ENCODE results near the gene RCOR1.
"Not testable (repeated sequence)": the region's sequence is repeated elsewhere in the genome, so short reads cannot be mapped to it uniquely, and the experiment has no call there.

The RCOR1 gene

DNA sequence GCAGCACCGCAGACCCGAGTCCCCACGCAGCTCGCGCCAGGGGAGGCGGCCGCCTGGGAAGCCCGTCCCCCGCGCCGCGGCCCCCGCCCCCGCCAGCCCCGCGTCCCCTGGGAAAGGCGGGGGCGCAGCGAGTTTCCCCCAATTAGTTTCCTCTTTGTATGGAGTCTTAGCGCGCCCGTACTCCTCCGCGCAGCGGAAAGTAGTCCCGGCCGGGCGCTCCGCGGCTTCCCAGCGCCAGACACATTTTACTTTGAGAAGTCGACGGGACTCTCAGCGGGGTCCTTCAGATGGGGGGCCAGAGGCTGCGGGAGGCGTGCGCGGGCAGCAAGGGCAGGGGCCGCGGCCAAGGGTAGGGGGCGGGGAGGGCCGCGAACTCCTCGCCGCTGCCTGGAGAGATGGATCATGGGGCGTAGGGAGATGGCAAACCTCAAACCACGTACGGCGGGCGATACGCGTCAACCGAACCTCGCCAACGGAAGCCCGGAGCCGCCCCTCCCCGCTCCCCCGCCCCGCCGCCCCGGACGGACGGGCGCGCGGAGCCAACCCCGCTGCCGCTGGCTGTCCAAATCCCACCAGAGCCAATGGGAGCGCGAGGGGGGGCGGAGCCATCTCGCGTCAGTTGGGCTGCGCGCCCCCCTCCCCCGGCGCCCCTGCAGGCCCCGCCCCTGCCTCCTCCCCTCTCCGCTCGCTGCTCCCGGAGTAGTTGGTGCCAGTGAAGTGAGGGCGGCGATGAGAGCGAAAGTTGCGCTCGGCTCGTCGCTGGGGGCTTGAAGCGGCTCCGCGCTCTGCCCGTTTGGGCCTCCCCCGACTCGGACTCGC lies at the start of gene RCOR1:
TSS of gene RCOR1 (plus strand) at position 706 of the 819 bp plus-strand sequence. CDS start 238 bp downstream, outside the sequence.
- DNase-seq (ENCODE audit: low read depth in 2 of 2) = peak; percentile 97

DNA sequence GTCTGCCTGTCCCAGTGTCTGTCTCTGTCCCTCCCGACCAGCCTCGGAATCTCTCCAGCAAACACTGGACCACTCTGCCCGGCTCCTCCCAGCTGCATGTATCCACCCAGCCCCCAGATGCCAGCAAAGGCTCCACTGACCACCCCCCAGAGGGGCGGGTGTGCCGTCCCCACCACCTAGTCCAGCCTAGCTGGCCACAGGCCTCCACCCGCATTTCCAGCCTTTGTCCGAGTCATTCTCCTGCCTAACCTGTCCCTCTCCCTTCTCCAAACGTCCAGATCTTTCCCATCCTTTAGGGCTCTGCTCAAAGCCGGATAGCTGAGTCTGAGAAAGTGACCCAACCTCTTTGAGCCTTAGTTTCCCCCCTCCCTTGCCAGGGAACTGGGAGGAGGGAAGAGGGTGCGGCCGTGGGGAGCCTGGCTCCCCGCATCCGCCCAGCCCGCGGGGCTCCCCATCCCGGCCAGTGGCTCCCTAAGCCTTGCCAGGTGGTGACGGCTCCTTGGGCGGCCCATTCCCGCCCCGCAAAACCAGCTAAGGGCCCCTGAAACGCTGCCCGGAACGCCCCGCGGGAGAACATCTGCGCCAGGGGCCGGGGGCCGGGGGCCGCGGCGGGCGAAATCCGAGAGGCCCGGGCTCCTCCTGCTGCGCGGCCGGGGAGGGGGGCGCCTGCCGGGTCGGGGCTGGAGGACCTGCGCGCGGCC lies 48.3 kb upstream of the RCOR1 start:
- DNase-seq (ENCODE audit: low read depth in 2 of 2) = no peak

DNA sequence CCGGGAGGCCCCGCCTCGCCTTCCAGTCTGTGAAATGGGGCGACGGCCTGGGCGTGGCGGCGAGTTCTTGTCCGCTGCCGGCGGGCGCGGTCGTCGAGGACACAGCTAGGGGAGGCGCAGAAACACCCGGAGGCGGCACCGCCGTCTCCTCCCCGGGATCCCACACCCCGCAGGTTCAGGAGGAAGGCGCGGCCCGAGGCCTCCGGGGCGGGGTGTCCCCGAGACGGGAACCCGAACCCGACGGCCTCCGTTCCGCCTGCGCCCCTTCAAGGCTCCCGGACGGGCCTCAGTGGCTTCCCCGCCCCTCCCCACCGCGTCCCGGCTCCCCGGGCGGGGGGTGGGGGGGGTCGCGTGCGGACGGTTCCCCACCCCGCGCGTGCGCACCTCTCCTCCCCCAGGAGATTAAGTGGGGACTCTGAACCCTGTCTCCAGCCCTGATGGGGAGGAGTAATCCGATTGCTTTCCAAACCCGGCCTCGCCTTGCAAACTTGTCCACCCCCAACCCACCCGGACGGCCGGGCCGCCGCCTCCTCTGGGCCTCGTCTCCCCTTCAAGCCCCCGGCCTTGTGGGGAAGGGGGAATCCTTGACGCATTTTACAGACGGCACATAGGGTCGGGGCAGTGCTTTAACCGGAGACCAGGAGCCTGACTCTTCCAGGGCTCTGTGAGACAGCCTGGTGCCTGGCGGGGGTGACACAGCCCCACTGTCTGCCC lies 47.5 kb upstream of the RCOR1 start:
- no peak for DNase-seq (ENCODE audit: low read depth in 2 of 2)

DNA sequence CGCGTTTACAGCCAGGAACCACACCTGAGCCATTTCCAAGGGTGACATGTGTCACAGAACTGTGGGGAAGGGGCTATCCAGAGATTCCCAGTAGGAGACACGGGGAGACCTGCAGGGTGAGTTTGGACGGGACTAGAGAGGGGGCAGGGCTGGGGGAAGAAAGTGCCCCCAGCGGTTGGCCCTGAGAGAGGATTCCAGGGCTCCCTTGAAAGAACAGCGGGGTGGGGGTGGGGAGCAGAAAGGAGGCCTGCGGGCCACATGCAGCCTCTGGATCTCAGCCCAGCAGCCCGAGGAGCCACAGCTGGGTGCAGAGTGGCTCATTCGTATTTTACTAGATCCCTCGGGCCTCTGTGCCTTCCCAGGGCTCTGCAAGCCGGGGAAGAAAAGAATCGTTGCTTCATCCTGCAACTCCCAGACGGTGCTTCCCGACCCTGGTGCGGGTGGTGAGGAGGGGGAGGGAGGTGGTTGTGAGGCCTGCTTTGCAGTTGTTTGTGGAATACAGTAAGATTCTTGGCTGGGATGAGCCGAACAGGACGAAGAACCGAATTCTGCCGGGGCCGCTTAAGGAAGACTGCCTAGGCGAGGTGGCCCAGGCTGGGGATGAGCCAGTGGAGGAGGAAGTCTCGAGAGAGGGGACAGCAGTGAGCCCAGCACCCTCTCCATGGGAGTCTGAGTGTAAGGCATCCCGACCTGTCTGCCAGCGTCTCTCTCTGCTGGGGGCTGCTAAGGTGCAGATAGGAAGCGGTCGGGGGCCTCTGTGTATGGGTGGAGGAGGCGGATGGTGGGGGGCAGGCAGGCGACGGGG lies 46.8 kb upstream of the RCOR1 start:
- DNase-seq (ENCODE audit: low read depth in 2 of 2) = peak; percentile 70

DNA sequence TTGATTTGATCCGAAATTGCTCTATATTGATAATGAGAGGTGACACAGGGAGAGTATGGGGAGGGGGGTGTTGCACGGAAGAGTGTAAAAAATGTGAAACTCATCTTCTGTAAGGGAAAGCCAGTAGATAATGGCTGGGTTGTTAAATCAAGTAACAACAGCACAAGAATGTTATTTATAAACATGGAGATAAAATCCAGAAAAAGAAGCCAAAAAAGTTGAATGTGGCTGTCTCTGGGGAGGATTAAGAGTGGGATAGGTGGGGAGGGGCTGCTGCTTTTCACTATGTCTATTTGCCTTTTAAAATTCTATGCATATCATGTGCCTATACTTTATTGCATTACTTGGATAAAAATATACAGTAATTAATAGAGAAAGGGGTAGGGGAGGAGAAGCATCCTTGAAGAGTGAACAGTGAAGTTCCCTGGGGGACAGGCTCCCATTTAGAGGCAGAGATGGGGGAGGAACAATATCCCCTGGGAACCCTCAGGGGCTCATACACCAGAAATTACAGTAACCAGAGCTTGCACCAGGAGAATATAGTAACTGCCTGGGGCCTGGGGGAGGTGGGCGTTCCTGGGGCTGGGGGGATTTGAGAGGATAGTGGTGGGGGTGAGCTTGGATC lies 43.7 kb upstream of the RCOR1 start:
- DNase-seq (ENCODE audit: low read depth in 2 of 2) = no peak

DNA sequence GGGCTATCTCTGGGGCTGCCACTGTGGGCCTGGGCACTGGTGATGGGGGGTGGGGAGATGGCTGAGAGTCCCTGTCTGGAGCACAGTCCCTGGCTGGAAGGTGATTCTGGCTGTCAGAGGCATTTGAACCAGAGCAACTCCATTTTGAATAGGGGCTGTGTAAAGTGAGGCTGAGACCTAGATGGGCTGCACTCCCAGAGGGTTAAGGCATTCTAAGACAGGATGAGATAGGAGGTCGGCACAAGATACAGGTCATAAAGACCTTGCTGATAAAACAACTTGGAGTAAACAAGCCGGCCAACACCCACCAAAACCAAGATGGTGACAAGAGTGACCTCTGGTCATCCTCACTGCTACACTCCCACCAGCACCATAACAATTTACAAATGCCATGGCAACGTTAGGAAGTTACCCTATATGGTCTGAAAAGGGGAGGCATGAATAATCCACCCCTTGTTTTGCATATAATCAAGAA lies 41.5 kb upstream of the RCOR1 start:
- DNase-seq (ENCODE audit: low read depth in 2 of 2) = not testable (repeated sequence)

DNA sequence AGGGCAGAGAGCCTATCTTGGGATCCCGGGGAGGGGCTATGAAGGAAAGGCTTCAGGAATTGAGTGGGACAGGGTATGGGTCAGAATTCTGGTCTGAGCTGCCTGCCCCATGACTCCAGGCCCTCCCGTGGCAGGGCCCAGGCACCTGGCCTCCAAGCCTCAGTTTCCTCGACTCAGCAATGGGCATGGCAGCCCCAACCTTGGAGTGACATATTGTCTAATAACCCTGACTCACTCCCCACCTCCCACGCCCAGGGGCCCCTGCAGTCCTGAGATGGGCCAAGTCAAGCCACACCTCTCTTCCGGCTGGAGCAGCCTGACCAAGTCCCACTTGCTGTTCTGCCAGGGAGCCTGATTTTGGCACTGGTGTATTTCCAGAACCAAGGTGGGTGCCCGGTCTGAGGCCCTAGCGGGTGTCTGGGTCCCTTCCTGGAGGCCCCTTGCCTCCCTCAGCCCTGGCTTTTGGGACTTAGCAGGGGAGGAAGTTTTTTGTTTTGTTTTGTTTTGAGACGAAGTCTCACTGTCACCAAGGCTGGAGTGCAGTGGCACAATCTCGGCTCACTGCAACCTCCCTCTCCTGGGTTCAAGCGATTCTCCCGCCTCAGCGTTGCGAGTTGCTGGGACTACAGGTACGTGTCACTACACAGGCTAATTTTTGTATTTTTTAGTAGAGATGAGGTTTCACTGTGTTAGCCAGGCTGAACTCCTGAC lies 40.3 kb upstream of the RCOR1 start:
- DNase-seq (ENCODE audit: low read depth in 2 of 2) = no peak

DNA sequence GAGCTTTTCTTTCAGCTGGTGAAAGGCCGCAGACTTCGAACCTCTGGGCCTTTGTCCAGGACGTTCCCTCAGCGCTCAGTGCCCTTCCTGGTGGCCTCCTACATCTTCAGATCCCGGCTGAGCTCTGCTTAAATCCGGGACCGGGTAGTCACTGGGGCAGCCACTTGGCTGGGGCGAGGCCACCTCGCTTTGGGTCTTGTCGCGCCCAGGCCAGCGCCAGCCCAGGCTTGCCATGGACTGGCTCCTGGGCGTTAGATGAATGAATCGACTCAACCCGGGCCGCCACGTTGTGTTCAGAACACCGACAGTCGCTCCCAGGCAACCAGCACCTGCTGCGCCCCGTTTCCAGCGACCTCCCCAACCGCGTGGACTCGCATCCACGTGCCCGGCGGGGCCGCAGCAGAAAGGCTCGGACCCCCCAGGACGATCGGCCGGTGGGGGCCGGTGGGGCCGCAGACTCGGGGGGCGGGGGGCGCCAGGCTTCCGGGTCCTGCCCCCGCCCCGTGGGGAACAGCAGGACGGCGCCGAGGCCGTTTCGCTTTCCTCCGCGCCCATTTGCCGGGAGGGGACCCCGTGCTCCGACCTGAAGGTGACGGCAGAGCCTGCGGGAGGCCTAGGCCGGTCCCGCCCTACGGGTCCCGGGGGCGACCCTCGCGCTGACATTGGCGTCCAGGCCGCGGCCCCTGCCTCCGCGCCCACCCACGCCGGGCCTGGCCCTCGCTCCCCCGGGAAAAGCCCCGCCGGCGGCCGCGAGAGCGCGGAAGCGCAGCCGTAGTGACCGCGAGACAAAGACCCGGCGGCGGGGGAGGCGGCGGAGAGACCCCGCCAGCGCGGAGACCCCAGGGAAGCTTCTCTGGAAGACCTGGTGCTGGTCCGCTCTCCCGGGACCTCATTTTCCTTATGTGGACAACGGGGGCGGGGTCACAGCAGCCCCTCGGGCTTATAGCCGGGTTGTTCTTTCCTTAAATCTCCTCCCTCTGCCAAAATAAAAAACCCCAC lies 37.3 kb upstream of the RCOR1 start:
- DNase-seq (ENCODE audit: low read depth in 2 of 2) = no peak

DNA sequence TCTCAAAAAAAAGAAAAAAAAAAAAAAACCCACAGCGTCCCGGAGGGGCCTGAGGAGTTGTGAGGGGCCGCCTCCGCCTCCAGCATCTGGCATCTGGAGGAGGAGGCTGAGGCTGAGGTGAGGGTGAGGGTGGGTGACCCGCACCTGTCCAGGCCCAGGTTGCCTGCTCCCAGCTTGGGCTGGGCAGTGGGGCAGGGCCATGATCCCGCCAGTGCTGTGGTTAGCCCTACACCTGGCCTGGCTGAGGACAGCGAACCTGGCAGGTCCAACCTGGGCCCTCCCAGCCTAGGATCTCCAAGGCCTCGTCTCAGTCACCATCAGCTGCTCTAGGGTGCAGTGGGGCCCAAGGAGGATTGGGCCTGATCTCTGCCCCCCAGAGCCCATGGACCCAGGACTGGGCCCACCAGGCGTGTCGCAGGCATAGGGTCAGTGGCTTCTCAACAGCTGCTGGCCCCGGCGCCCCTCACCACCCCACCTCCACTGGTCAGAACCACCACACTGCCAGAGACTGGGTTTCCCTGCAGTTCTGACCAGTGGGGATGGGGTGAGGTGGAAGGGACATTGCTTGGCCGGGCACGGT lies 36.3 kb upstream of the RCOR1 start:
- no peak for DNase-seq (ENCODE audit: low read depth in 2 of 2)

DNA sequence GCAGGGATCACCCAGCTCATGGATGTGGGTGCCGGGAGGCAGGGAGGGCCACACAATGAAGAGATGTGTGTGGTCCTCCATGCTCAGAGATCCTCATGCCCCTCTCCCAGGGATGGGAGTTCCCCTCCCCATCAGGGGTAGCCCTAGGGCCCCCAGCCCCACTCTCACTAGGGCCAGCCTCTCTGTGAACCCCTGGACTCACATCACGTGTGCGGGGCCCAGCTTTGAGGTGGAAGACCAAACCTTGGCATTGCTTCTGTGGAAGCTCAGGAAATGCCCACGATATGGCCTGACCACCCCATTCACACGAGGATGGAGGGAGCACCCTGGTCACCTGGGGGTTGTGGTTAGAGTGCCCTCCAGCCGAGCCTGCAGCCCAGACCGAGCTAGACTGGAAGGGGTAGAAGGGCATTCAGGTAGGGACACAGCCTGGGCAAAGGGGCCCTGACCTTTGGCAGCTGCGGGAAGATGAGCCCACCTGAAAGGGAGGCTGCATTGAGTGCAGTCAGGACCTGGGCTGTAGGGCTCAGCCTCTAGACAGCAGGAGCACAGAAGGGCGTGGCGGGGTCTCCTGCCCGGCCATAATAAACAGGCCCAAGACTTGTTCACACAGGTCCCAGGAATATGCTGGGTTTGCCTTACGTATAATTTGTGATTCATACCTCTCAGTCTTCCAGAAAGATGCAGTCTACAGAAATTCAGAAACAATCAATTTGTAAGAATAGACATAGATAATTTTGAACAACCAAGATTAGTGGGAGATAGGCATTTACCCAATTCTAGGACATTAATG lies 34.8 kb upstream of the RCOR1 start:
- DNase-seq (ENCODE audit: low read depth in 2 of 2) = no peak

DNA sequence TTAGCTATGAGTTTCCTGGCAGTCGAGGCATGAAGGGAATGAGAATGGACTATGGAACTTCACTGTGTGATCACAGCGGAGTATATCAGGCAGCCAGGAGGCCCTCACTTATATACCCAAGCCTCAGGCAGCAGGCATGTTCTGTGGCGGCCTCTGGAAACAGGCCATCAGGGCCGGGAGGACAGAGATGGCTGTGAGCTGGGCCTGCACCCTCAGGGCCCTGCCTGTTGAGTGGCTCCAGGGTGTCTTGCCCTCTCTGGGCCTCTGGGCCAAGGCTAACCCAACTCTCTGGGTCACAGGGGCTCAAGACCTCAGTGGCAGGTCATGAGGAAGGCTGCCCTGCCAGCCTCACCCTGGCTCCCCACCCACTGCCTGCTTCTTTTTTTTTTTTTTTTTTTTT lies 33.9 kb upstream of the RCOR1 start:
- DNase-seq (ENCODE audit: low read depth in 2 of 2) = no peak

DNA sequence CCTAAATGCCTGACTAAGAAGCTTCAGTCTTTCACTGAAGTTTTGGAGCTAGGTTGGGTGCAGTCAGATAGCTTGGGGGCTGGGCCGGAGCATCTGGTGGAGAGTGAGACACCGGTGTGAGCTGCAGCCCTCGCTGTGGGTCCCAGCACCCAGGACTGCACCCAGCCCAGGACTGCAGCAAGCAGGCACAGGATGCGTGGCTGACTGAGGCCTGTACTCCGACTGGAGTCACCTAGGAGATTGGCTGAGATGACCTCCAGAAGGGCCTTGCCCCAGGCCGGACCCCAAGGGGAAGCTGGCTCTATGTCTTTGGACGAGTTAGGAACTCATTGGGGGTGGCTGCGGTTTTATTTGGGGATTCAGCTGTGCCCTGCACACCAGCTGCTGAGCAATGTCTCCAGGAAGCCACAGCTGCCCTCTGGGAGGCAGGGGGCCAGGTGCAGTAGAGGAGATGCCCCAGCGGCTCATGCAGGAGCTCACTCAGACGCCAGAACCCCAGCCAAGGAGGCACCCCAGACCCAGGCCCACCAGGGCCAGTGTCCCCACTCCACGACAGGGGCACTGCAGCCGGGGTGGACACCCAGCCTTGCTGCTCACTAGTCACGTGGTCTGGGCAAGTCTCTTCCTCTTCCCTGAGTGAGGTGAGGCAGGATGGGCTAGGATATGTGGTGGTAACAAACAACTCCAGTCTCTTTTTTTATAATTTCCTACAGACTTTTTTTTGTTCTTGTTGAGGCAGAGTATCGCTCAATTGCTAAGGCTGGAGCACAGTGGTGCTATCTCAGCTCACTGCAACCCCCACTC lies 31.8 kb upstream of the RCOR1 start:
- no peak for DNase-seq (ENCODE audit: low read depth in 2 of 2)

DNA sequence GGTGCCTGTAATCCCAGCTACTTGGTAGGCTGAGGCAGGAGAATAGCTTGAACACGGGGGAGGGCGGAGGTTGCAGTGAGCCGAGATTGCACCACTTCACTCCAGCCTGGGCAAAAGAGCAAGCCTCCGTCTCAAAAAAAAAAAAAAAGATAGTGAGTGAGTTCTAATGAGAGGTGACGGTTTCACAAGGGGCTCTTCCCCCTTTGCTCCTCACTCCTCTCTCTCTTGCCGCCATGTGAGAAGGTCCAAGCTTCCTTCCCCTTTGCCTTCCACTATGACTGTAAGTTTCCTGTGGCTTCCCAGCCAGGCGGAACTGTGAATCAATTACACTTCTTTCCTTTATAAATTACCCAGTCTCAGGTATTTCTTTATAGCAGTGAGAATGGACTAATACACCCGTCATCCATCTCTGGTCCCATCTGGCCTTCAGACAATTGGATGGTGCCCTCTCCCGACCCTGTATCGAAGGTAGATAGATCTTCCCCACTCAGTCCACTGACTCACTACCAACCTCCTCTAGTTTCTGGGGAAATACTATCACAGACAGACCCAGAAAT lies 27.0 kb upstream of the RCOR1 start:
- DNase-seq (ENCODE audit: low read depth in 2 of 2) = no peak

DNA sequence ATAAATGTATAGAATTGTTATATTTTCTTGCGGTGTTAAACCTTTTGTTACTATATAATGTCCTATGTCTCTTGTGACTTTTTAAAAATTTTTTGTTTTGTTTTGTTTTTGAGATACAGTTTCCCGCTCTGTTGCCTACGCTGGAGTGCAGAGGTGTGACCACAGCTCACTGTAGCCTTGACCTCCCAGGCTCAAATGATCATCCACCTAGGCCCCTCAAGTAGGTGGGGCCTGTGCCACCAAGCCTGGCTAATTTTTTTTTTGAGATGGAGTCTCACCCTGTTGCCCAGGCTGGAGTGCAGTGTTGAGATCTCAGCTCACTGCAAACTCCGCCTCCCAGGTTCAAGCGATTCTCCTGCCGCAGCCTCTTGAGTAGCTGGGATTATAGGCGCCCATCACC lies 26.5 kb upstream of the RCOR1 start:
- no peak for DNase-seq (ENCODE audit: low read depth in 2 of 2)

DNA sequence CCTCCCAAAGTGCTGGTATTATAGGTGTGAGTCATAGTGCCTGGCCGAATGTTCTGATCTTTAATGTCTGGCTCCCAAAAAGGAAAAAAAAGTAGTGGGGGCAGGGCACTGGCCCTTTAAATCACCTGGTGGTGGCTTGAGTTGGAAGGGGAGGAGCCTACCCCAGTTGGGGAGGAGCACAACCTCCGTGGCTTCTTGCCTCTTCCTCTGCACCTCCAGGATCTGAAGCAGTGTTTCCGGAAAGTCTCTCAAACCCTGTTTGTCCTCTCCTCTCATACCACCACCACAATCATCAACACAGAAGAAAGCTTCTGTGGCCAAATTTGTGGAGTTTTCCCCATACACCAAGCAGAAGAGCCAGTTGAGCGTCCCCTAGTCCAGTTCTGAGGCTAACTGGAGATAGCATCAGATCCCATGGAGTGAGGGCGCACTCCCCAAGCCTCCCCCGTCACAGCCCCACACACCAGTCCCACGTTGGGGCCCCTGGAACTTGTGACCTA lies 24.3 kb upstream of the RCOR1 start:
- no peak for DNase-seq (ENCODE audit: low read depth in 2 of 2)

DNA sequence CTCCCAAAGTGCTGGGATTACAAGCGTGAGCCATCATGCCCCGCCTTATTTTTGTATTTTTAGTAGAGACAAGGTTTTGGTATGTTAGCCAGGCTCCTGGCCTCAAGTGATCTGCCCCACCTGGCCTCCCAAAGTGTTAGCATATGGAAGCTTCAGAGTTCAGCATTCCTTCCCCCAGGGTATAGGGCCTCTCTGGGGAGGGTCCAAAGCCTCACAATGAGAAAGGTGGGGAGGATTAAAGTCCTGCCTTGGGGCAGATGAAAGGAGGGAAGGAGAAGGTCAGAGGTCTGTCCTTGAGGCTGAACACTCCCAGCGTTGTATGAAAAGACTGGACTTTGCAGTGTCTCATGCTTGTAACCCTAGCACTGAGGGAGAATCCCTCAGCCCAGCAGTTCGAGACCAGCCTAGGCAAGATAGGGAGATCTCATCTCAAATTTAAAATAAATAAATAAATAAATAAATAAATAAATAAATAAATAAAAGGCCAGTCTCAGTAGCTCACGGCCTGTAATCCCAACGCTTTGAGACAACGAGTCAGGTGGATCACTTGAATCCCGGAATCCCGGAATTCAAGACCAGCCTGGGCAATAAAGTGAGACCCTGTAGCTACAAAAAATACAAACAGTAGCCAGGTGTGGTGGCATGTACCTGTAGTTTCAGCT lies 22.0 kb upstream of the RCOR1 start:
- no peak for DNase-seq (ENCODE audit: low read depth in 2 of 2)
